Heart left ventricle (tissue), 13 donors: Measurements from ENCODE around the gene B3GNT2.

Experiments used
- POLR2A ChIP-seq, 2 donors: fragments of 450-650 bp; IDR thresholded peaks; one replicate each; pipeline ENCODE4 v1.6.1; 2017; ENCODE audit warnings: antibody characterized with exemption in 2 of 2, mild to moderate bottlenecking in 2 of 2, moderate library complexity in 2 of 2
- TF ChIP-seq, protein P1 (sequence below), 12 donors: fragments of 200-600 bp; sonication (generic) in 4 of 12; IDR thresholded peaks; one replicate each; pipeline versions ENCODE4 v1.5.0 to v1.8.0; 2018 to 2022; ENCODE audit warnings: antibody characterized with exemption in 12 of 12, mild to moderate bottlenecking in 5 of 12
- donor health status: ischemic (EF 13 %, LVEDD 7.1; RV severe dilation, severe dysfunction).
- donor health status: DM: no; HTN: yes; CAD: no.
- donor health status: DM: no; HTN: no; CAD: no.
- donor health status: ischemic (EF 25% LVEDD 6.9; RV normal size, moderate dysfunction).
- donor health status: ischemic (EF 25% LVEDD 5.7; RV mildly dilated, moderate dysfunction).
- donor health status: ischemic (EF 35%, LVEDD 5.7; RV mildly dilated, moderate dysfunction).
- donor health status: nonischemic (EF 11% LVEDD 7.7; RV severe dilation, severe dysfunction).
- donor health status: DM: yes; HTN: yes; CAD: no.
- donor health status: PGD.
- donor health status: ischemic (EF 29% LVEDD 5.4; RV normal size, mild dysfunction).
- donor health status: nonischemic (EF 23%, LVEDD 6.1; RV moderate dilation, normal function).

DNA sequence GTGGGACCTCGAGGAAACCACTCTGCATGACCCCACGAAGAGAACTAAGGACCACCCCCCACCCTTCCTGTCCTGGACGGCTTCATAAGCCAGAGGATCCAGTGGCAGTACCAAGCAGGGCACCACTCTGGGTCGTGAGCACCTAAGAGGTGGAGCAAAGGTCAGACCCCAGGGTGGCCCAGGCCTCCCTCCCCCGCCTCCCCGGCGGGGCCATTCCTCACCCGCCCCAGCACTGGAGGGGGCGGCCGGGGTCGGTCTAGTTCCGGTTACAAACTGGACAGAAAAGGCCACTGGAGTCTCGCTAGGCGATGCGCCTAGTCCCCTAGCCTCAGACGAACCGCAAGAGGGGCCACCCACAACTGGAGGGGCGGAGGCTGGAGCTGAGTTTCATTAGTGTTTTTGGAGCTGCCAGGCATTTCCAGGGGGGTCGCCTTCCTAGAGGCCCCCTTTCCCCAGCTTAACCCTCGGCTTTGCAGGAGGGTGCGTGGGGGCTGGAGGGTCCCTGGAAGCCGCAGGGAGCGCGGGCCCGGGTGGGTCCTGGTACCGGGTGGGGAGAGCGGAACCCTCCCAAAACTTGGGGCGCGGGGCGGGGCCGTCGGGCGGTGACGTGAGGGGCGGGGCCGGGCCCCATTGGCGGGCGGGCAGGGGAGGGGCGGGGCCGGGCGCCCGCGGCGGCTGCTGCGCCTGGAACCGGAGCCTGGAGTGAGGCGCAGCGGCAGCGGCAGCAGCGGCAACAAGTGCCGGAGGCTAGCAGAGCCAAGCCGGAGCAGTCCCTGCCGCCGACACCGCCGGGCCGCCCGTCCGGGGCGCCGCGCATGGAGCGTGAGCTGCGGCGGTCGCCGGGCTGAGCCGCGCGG, at the start of gene B3GNT2:
- peak; percentile 72 to 97 for TF ChIP-seq POLR2A (IDR thresholded peaks at IDR 0.05)
- TF ChIP-seq, protein P1, sequence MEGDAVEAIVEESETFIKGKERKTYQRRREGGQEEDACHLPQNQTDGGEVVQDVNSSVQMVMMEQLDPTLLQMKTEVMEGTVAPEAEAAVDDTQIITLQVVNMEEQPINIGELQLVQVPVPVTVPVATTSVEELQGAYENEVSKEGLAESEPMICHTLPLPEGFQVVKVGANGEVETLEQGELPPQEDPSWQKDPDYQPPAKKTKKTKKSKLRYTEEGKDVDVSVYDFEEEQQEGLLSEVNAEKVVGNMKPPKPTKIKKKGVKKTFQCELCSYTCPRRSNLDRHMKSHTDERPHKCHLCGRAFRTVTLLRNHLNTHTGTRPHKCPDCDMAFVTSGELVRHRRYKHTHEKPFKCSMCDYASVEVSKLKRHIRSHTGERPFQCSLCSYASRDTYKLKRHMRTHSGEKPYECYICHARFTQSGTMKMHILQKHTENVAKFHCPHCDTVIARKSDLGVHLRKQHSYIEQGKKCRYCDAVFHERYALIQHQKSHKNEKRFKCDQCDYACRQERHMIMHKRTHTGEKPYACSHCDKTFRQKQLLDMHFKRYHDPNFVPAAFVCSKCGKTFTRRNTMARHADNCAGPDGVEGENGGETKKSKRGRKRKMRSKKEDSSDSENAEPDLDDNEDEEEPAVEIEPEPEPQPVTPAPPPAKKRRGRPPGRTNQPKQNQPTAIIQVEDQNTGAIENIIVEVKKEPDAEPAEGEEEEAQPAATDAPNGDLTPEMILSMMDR (IDR thresholded peaks at IDR 0.05) = no peak
